OCI-LY3 (cell line): ENCODE measurements around the gene MBP.

Experiments used
- H2AFZ ChIP-seq: fragments of 200-600, 300-600 bp; shearing (Covaris generic); 2 replicates; pipeline ENCODE4 v1.6.0; 2014; ENCODE audit warnings: antibody characterized with exemption, low read depth, low read length
- H3K27ac ChIP-seq: fragments of 200-600, 300-600 bp; sonication (generic); 2 replicates; pipeline ENCODE4 v1.5.1; 2014; ENCODE audit warnings: mild to moderate bottlenecking, low read length, moderate library complexity, mixed read lengths
- H3K27me3 ChIP-seq: fragments of 200-600, 300-600 bp; sonication (generic); 2 replicates; pipeline ENCODE4 v1.6.1; 2014; ENCODE audit warnings: low read depth, low read length, mixed read lengths
- H3K36me3 ChIP-seq: fragments of 200-600, 300-600 bp; sonication (generic); replicated peaks from 2 replicates; pipeline ENCODE3; 2014; ENCODE audit warnings: low read depth, low read length, mixed read lengths
- H3K4me1 ChIP-seq: fragments of 300-600, 200-600 bp; sonication (generic); 2 replicates; pipeline ENCODE4 v1.6.1; 2014; ENCODE audit warnings: low read length, mixed read lengths
- H3K4me2 ChIP-seq: fragments of 200-600, 300-600 bp; sonication (generic); 2 replicates; pipeline ENCODE4 v1.6.1; 2014; ENCODE audit warnings: low read length, mixed read lengths
- H3K4me3 ChIP-seq: fragments of 300-600, 200-600 bp; sonication (generic); 2 replicates; pipeline ENCODE4 v1.5.1; 2014; ENCODE audit warnings: antibody characterized with exemption, mild to moderate bottlenecking, low read length, moderate library complexity
- H3K79me2 ChIP-seq: fragments of 300-600, 200-600 bp; shearing (Covaris generic); 2 replicates; pipeline ENCODE4 v1.6.1; 2014; ENCODE audit warnings: mild to moderate bottlenecking, low read length, mixed read lengths
- H3K9ac ChIP-seq: fragments of 300-600, 200-600 bp; shearing (Covaris generic); 2 replicates; pipeline ENCODE4 v1.6.0; 2014; ENCODE audit warnings: mild to moderate bottlenecking, low read length, moderate library complexity
- H3K9me3 ChIP-seq: fragments of 200-600, 300-600 bp; shearing (Covaris generic); 2 replicates; pipeline ENCODE4 v1.6.1; 2014; ENCODE audit warnings: low read length, mixed read lengths; ENCODE audit not compliant: insufficient read depth
- H4K20me1 ChIP-seq: fragments of 200-600, 300-600 bp; sonication (generic); 2 replicates; pipeline ENCODE4 v1.6.1; 2016; ENCODE audit warnings: low read length, mixed read lengths; ENCODE audit not compliant: insufficient read depth
- EZH2phosphoT487 ChIP-seq: fragments of 200-600 bp; shearing (Covaris generic); IDR thresholded peaks from 2 replicates; pipeline ENCODE4 v1.6.1; 2018; ENCODE audit warnings: antibody characterized with exemption, mixed run types, low read depth
- TF ChIP-seq, protein P1 (sequence below): fragments of 200-600, 300-600 bp; sonication (generic); IDR thresholded peaks from 2 replicates; pipeline ENCODE4 v1.5.1; 2014; ENCODE audit warnings: antibody characterized with exemption, low read length, low read depth

MBP gene

DNA sequence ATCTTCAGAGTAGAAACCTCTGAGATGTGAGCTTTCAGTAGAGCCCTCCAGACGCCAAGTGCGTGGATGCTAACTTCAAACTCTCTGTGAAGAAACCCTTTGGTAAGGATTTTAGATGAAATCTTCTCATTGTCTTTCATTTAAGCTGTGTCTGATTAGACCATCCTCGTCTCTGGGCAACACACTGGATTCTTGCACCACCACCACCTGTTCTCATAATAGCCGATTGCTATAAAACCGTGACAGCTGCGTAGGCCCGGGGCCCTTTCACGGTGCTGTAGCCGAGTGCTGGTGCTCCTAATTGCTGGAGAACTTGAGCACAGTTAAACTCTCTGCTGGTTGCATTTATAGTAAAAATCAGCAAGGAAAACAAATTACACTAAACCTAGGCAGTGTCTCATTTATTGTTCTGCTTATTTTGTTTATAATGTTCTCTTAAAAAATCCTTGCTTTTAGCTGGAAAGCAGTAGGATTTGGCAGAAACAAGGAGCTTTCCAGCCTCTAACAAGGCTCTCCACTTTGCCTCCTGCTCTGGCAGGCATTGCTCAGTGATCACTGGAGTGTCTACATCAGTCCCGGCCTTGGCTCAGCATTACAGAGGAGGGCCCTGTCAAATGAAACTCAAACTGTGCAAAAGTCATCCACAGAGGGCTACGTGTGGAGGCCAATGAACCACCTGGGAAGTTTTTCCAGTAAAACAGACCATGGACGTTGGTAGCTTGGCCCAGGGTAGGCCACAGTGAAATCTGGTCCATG lies 40.9 kb upstream of the MBP start:
- Histone ChIP-seq H3K4me2 (no peak overlapping the region), H3K79me2 (no peaks in the 10 kb centered on the region), H3K27ac (no peak overlapping the region), H2AFZ (no peak overlapping the region), H3K9ac (no peak overlapping the region), H3K27me3 (peaks cover 4% of the 10 kb centered on the region; the same call in 1 of the 2 replicates), H3K4me3 (no peak overlapping the region), H3K4me1 (no peaks in the 10 kb centered on the region), H3K9me3 (no peaks in the 10 kb centered on the region), H3K36me3 (no peaks in the 10 kb centered on the region), H4K20me1 (no peaks in the 10 kb centered on the region)
- TF ChIP-seq EZH2phosphoT487 = no peak
- TF ChIP-seq, protein P1, sequence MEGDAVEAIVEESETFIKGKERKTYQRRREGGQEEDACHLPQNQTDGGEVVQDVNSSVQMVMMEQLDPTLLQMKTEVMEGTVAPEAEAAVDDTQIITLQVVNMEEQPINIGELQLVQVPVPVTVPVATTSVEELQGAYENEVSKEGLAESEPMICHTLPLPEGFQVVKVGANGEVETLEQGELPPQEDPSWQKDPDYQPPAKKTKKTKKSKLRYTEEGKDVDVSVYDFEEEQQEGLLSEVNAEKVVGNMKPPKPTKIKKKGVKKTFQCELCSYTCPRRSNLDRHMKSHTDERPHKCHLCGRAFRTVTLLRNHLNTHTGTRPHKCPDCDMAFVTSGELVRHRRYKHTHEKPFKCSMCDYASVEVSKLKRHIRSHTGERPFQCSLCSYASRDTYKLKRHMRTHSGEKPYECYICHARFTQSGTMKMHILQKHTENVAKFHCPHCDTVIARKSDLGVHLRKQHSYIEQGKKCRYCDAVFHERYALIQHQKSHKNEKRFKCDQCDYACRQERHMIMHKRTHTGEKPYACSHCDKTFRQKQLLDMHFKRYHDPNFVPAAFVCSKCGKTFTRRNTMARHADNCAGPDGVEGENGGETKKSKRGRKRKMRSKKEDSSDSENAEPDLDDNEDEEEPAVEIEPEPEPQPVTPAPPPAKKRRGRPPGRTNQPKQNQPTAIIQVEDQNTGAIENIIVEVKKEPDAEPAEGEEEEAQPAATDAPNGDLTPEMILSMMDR = no peak

DNA sequence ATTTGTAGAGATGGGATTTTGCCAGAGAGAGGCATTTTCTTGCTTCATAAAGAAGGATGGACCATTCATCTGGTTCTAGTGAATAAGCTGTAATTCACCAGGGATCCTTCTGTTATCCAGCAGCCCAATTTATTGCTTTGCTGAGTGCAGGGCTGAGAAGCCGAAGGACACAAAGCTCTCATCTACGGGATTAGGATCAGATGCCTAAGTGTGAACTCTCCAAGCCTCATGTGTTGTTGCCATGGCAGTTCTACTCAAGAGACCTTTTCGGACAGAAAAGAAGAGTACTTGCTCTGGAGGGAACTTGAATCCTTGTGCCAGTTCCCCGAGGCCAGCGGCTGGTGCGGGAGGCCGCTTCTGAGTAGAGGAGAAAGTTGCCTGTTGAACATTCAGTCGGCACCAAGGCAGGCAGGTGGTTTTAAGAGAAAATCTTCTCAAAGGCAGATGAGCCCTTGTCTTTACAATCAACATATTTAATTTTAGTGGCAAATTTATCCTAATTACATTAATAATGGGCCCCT lies 38.4 kb upstream of the MBP start:
- no peak overlapping the region for H3K9ac ChIP-seq
- H3K27me3 ChIP-seq = peaks cover 23% of the 10 kb centered on the region
- no peaks in the 10 kb centered on the region for H3K9me3 ChIP-seq
- no peak overlapping the region for H2AFZ ChIP-seq
- H3K79me2 ChIP-seq = no peaks in the 10 kb centered on the region
- no peak overlapping the region for H3K4me3 ChIP-seq
- H3K27ac ChIP-seq = no peak overlapping the region
- TF ChIP-seq EZH2phosphoT487 = no peak
- TF ChIP-seq, protein P1 = no peak
- no peaks in the 10 kb centered on the region for H4K20me1 ChIP-seq
- no peaks in the 10 kb centered on the region for H3K36me3 ChIP-seq
- H3K4me2 ChIP-seq = no peak overlapping the region
- H3K4me1 ChIP-seq = no peaks in the 10 kb centered on the region

DNA sequence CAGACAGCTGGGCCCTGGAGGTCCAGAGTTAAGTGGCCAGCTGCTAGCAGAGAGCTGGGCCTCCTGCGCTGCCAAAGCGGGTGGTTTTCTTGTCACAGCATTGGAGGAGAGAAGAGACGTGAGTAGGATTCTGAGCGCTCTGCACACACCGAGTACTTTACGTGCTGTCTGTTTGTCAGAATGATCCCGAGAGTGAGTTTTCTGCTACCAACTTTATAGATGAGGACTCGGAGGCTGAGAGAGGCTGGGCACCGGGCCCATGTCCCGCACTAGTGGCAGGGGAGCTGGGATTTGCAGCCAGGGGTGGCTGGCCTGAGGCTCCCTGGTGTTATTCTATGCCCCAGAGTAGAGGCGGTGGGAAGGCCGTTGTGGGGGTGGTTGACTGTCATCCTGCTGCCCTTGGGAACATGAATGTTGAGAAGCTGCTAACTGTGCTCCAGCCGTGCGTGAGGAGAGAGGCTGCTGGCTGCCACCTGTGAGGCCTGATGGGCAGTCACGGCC lies 36.3 kb upstream of the MBP start:
- TF ChIP-seq, protein P1 = no peak
- TF ChIP-seq EZH2phosphoT487 = no peak
- no peak overlapping the region for H2AFZ ChIP-seq
- no peak overlapping the region for H3K4me3 ChIP-seq
- no peaks in the 10 kb centered on the region for H3K4me1 ChIP-seq
- no peaks in the 10 kb centered on the region for H4K20me1 ChIP-seq
- peaks cover 30% of the 10 kb centered on the region for H3K27me3 ChIP-seq
- H3K79me2 ChIP-seq = no peaks in the 10 kb centered on the region
- no peak overlapping the region for H3K4me2 ChIP-seq
- no peaks in the 10 kb centered on the region for H3K36me3 ChIP-seq
- no peaks in the 10 kb centered on the region for H3K9me3 ChIP-seq
- no peak overlapping the region for H3K9ac ChIP-seq
- H3K27ac ChIP-seq = no peak overlapping the region

DNA sequence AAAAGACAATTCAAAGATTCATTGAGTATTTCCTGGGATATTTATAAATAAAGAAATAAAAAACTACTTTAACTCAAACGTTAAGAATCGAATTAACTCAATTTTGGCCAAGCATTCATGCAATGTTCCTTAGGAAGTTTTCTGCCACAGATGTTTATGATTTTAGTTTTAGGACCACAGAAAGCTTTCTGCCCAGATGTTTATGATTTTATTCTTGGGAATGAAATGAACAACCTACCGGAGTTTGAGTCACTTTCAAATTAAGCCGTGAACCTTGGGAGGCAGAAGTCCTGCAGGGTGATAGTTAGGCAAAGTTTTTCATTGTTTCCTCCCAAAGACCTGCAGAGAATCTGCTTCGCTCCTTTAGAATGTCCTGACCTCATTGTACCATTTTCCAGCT lies 34.7 kb upstream of the MBP start:
- no peaks in the 10 kb centered on the region for H3K36me3 ChIP-seq
- H3K79me2 ChIP-seq = no peaks in the 10 kb centered on the region
- no peak overlapping the region for H3K4me2 ChIP-seq
- no peak overlapping the region for H2AFZ ChIP-seq
- no peak overlapping the region for H3K9ac ChIP-seq
- H3K4me3 ChIP-seq = no peak overlapping the region
- no peak for TF ChIP-seq EZH2phosphoT487
- no peaks in the 10 kb centered on the region for H3K9me3 ChIP-seq
- H3K4me1 ChIP-seq = no peaks in the 10 kb centered on the region
- no peak overlapping the region for H3K27ac ChIP-seq
- H4K20me1 ChIP-seq = no peaks in the 10 kb centered on the region
- peaks cover 36% of the 10 kb centered on the region for H3K27me3 ChIP-seq
